Endothelial cell of umbilical vein (primary cell): ENCODE results near the gene RAB1B. TPM values are rescaled to one million over a fixed set of nuclear protein-coding genes. Genes with fewer than 3 reads are reported as not detected.

Experiments used
- BruUV-seq: library from RNA; stranded (reverse); fragments of 400-500 nt; replicated peaks from 2 replicates; lab custom pipeline; 2021; lab: Mats Ljungman, UMichigan
- CTCF ChIA-PET: fragments of 300-600, 350-600 bp; sonication (Branson Sonifier 250); formaldehyde crosslinking; loops from one replicate; lab custom pipeline; 2021; ENCODE audit warnings: antibody characterized with exemption, inconsistent platforms; lab: Charles Lee
- POLR2A ChIA-PET: fragments of 300-600, 350-600 bp; sonication (Branson Sonifier 250); formaldehyde crosslinking; loops from one replicate; lab custom pipeline; 2021; ENCODE audit warnings: antibody characterized with exemption, inconsistent platforms; lab: Charles Lee
- DNase-seq: peaks from one replicate; pipeline ENCODE4 v3.0.0-alpha.2; 2011; ENCODE audit warnings: low read depth, low spot score
- FAIRE-seq: peaks from 2 replicates; lab custom pipeline; 2011; peaks lifted over from hg19 to GRCh38; lab: Jason Lieb, UNC
- H2AFZ ChIP-seq: 2 replicates; pipeline ENCODE4 v1.6.0; 2012; ENCODE audit warnings: low read depth, low read length, control low read depth, inconsistent platforms
- H3K27ac ChIP-seq: 2 replicates; pipeline ENCODE4 v1.5.1; 2011; ENCODE audit warnings: low read depth, mild to moderate bottlenecking, control low read depth, low read length, moderate library complexity; ENCODE audit not compliant: insufficient read depth
- H3K27me3 ChIP-seq, 2 experiments: 2 replicates each; pipeline versions ENCODE4 v1.6.0 to v1.6.1; 2011; ENCODE audit warnings: low read length in 2 of 2, mixed read lengths in 1 of 2; ENCODE audit not compliant: control insufficient read depth in 2 of 2, insufficient read depth in 2 of 2
- H3K36me3 ChIP-seq, 2 experiments: 2 replicates in 1 of 2; 3 replicates in 1 of 2; pipeline ENCODE4 v1.5.1; 2011; ENCODE audit warnings: low read length in 2 of 2, mild to moderate bottlenecking in 1 of 2, moderate library complexity in 1 of 2; ENCODE audit not compliant: control insufficient read depth in 2 of 2, insufficient read depth in 2 of 2; ENCODE audit errors: extremely low read depth in 1 of 2
- H3K4me1 ChIP-seq: 3 replicates; pipeline ENCODE4 v1.5.1; 2011; ENCODE audit warnings: mild to moderate bottlenecking, low read length; ENCODE audit not compliant: control insufficient read depth, insufficient read depth; ENCODE audit errors: extremely low read depth
- H3K4me2 ChIP-seq: 2 replicates; pipeline ENCODE4 v1.6.1; 2011; ENCODE audit warnings: low read length, control low read depth, mixed read lengths; ENCODE audit not compliant: insufficient read depth
- H3K4me3 ChIP-seq, 3 experiments: fragments of 200-600 bp in 1 of 3; sonication (generic), shearing (Covaris generic) in 1 of 3; replicated peaks in 1 of 3; 2 replicates each; pipeline ENCODE4 v1.5.1; 2011 to 2016; ENCODE audit warnings: control low read depth in 3 of 3, low read length in 3 of 3, mild to moderate bottlenecking in 2 of 3, inconsistent platforms in 1 of 3, low read depth in 1 of 3, moderate library complexity in 1 of 3; ENCODE audit not compliant: insufficient read depth in 1 of 3
- H3K79me2 ChIP-seq: 2 replicates; pipeline ENCODE4 v1.6.0; 2012; ENCODE audit warnings: low read length, inconsistent platforms; ENCODE audit not compliant: control insufficient read depth, insufficient read depth
- H3K9ac ChIP-seq: replicated peaks from 2 replicates; pipeline ENCODE3; 2011; ENCODE audit warnings: low read length, control low read depth; ENCODE audit not compliant: insufficient read depth; ENCODE audit errors: extremely low read depth
- H3K9me1 ChIP-seq: replicated peaks from 3 replicates; pipeline ENCODE4 v1.6.0; 2011; ENCODE audit warnings: mild to moderate bottlenecking, low read length; ENCODE audit not compliant: control insufficient read depth, insufficient read depth; ENCODE audit errors: extremely low read depth
- H3K9me3 ChIP-seq: replicated peaks from 2 replicates; pipeline ENCODE4 v1.5.1; 2012; ENCODE audit warnings: low read length, inconsistent platforms; ENCODE audit not compliant: control insufficient read depth, insufficient read depth
- H4K20me1 ChIP-seq: replicated peaks from 2 replicates; pipeline ENCODE3; 2011; ENCODE audit warnings: mild to moderate bottlenecking, low read length; ENCODE audit not compliant: control insufficient read depth, insufficient read depth; ENCODE audit errors: extremely low read depth
- CTCF ChIP-seq, 2 donors: IDR thresholded peaks; 1 replicate in 1 of 2; 2 replicates in 1 of 2; pipeline ENCODE4 v1.5.1; 2011; ENCODE audit warnings: low read length in 2 of 2, mild to moderate bottlenecking in 2 of 2, moderate library complexity in 2 of 2, control low read depth in 1 of 2, inconsistent platforms in 1 of 2, low read depth in 1 of 2; ENCODE audit not compliant: insufficient read depth in 1 of 2; ENCODE audit errors: extremely low read depth in 1 of 2
- EZH2 ChIP-seq: IDR thresholded peaks from 2 replicates; pipeline ENCODE4 v1.6.1; 2012; ENCODE audit warnings: borderline replicate concordance, low read depth, mild to moderate bottlenecking, moderate library complexity, low read length, inconsistent platforms; ENCODE audit not compliant: severe bottlenecking
- JUN ChIP-seq: IDR thresholded peaks from 2 replicates; pipeline ENCODE4 v1.6.1; 2011; ENCODE audit warnings: borderline replicate concordance, low read depth; ENCODE audit not compliant: insufficient read length, insufficient read depth
- POLR2A ChIP-seq: IDR thresholded peaks from 2 replicates; pipeline ENCODE4 v1.6.1; 2012; ENCODE audit warnings: low read depth, mild to moderate bottlenecking, control low read depth, low read length
- POLR2AphosphoS5 ChIP-seq: IDR thresholded peaks from 2 replicates; pipeline ENCODE4 v1.6.1; 2012; ENCODE audit warnings: low read depth, mild to moderate bottlenecking, control low read depth, low read length, moderate library complexity; ENCODE audit not compliant: insufficient read depth
- dilution Hi-C: fragments of 300-500 bp; cut with MboI; formaldehyde crosslinking; loops from one replicate; pipeline ENCODE4 v1.15.0; 2019; ENCODE audit warnings: low sequenced_read_pairs; ENCODE audit not compliant: extremely low pct_ligation_motif_present
- intact Hi-C: fragments of 100-400 bp; cut with micrococcal nuclease; formaldehyde crosslinking; loops from one replicate; pipeline ENCODE4 v1.10.0; 2022
- polyA plus RNA-seq, 4 experiments: library from polyadenylated mRNA; depleted of rRNA in 3 of 4; stranded (reverse) in 3 of 4; unstranded in 1 of 4; fragments of >200 nt; gene quantifications; 2 replicates each; pipeline versions ENCODE4 v1.2.1 to v1.2.3, GENCODE V29; 2011 to 2012; ENCODE audit warnings: missing spikeins in 1 of 4
- total RNA-seq: library from RNA; stranded (reverse); gene quantifications from 2 replicates; pipeline ENCODE4 v1.2.3, GENCODE V29; 2021

The RAB1B gene
- total and polyA plus RNA-seq, 2 donors (not counting 3 experiments of a cell fraction or from before 2014, with no cell fraction given): 171 to 383 TPM

GRCh38 chr11:66265531-66266377 is 2.7 kb upstream of the RAB1B start:
- no peaks in the 10 kb centered on the region for H3K27me3 ChIP-seq
- TF ChIP-seq JUN (no peak), CTCF (IDR thresholded peaks at IDR 0.05; ENCODE audit: extremely low read depth in 1 of 2, insufficient read depth in 1 of 2, low read depth in 1 of 2, low read length in 2 of 2) (no peak), POLR2A (no peak), POLR2AphosphoS5 (no peak), EZH2 (no peak)
- H3K36me3 ChIP-seq: peaks cover 0 to 35% of the 10 kb centered on the region in 2 experiments
- no peak overlapping the region for H3K9ac ChIP-seq
- dilution Hi-C loops: no loop called here
- no peaks in the 10 kb centered on the region for H4K20me1 ChIP-seq
- H3K4me1 ChIP-seq: peaks cover 12% of the 10 kb centered on the region
- intact Hi-C loops: no loop called here
- ChIA-PET CTCF (no interaction called here), POLR2A (no interaction called here)
- H3K4me2 ChIP-seq: no peak overlapping the region
- H3K9me3 ChIP-seq: no peaks in the 10 kb centered on the region
- DNase-seq (no peak), FAIRE-seq (no peak)
- no peak overlapping the region for H2AFZ ChIP-seq
- BruUV-seq: no TSS peak
- no peak overlapping the region for H3K27ac ChIP-seq
- H3K79me2 ChIP-seq: peaks cover 21% of the 10 kb centered on the region
- H3K4me3 ChIP-seq: no peak overlapping the region
- H3K9me1 ChIP-seq: no peaks in the 10 kb centered on the region
